HG03571 (cell line): Measurements from ENCODE around the gene PTTG1IP.
"Not testable (repeated sequence)": the region's sequence is repeated elsewhere in the genome, so short reads cannot be mapped to it uniquely, and the experiment has no call there.

Experiments
- ATAC-seq: cut with Tn5 transposase; IDR thresholded peaks from one replicate; pipeline ENCODE4 v1.9.1; 2021; ENCODE audit not compliant: unreplicated experiment

The PTTG1IP gene

GRCh38 chr21:44846224-44846484, 27.3 kb downstream of the PTTG1IP start:
- no peak for ATAC-seq

DNA sequence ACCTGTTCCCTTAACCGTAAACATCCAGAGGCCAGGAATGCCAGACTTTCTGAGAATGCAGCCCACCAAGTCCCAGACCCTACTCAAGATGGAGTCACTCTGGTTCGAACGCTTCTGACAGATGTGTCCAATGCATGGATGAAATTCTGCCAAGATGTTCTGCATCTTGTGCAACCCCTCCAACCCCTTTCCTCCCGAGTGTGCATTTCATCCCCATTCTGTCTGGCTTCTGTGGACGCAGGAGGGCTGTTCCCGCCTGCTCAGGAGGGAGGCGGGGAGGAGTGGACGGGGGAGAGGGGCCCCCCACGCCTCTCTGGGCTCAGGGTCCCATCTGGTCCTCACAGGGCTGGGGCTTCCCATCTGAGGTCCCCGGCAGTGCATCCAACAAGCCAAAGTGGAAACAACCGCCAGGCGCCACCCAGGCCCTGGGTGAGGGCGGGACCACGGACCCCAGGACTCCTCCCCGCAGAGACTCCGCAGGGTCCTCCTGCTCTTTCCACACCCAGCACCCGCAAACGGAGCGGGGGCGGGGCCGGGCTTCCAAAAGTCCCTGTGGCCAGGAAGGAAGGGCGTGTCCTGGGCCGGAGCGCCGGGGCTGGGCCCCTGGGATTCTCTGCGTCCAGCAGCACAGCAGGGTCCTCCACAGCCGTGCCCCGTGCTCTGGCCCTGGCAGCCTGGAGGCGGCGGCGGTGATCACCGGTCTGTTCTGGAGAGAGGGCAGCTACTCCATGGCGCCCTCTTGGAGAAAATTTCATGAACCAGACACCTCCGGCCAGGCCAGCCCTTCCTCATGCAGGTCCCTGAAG, 27.9 kb downstream of the PTTG1IP start:
- no peak for ATAC-seq

DNA sequence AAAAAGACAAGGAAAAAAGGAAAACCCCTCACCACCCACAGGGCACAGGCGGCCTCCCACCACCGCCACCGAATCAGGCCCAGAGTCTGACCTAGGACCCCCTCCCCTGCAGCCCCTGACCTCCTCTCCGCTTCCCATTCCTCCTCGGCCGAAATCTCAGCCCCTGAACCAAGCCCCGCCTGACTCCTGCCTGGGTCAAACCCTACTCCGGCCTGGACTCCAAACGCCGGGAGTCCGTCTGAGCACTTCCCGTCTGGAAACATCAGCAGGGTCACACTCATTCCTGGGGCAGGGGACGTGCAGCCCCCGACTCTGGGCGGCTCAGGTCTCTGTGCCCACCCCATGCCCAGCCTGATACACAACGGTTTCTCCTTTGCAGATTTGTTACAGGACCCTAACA, 29.2 kb downstream of the PTTG1IP start:
- no peak for ATAC-seq

DNA sequence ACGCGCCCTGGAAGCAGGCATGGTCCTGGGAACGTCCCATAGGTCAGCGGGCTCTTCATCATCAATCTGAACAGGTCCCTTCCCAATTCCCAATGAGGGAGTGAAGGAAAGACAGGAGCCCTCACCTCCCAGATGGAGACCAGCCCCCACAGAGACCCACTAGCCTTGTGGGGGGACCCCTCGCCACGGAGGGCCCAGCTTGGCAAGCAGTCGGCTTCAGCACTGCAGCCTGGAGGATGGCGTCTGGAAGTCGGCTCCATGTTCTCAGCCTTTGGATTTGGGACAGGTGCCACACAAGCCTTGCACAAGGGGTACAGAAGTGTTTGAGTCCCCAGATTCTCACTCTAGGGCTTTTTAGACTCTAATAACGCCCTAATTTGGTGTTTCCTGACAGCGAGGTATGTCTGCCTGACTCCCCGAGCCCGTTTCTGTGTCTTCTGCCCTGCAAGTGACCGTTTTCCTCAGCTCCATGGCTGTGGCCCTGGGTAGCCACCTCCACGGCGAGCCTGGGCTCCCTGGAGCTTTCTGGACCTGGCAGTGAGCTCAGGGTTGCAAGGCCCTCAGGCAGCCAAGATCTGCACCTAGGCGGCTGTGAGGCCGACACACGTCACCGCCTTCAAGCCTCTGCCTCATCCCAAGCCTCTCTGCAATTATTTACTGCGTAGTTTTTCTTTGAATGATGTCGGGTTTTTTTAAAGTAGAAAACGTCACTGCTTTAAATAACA, 30.6 kb downstream of the PTTG1IP start:
- no peak for ATAC-seq

GRCh38 chr21:44842087-44842486, 31.4 kb downstream of the PTTG1IP start:
- ATAC-seq, result no peak

GRCh38 chr21:44840771-44841170, 32.7 kb downstream of the PTTG1IP start:
- no peak for ATAC-seq

DNA sequence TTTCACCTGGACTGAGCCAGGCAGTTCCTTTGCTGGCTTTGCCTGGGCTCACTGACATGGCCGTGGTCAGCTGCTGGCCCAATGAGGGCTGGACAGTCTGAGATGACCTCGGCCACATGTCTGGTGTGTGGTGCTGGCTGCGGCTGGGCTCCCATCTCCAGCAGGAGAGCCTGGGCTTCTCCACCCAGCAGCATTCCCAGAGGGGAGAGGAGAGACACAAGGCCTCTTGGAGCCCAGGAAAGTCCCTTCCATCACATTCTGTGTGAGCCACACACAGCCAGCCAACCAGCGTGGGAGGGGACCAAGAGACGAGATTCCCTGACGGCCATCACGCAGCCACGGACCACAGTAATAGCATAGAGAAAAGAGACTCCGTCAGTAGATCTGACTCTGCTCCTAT, 34.5 kb downstream of the PTTG1IP start:
- ATAC-seq, result no peak

DNA sequence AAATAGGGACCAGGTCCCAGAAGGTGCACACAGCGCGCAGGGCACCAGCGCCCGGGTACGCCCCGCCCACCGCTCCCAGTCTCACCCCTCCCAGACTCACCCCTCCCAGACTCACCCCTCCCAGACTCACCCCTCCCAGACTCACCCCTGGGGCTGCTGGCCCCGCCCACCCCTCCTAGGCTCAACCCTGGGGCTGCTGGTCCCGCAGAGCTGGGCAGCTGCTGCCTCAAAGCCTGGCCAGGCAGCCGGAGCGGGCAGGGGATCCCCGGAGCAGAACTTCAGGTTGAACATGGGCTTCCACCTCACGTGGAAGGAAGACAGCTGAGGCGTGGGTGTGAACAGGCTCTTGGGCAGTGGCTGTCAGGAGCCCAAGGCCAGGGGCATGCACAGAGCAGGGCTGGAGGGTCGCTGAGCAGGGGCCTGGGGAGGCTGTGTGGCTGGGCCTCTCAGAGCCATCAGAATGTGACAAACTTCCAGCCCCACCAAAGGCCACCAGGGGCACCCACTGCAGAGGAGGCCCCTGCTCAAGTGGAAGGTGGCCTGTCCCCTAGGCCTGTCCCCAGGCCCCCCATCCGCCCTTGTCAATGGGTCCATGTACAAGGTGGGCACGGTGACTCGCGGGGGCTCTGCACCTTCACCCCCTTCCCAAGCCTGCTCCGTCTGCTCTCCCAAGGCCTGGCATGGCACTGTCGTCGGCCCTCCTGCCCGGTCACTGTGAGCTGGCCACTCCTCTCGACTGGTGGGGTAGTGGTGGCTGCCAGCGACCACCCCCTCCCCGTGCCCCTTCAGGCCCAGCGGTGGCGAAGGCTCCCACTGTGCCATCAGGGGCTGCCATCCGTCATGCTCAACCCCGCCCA, 35.2 kb downstream of the PTTG1IP start:
- ATAC-seq, result no peak

- ATAC-seq, result no peak
These were observed 36.0 kb downstream of the PTTG1IP start for GRCh38 chr21:44837537-44837936.

- no peak for ATAC-seq
These were observed 36.6 kb downstream of the PTTG1IP start for GRCh38 chr21:44836666-44837471.

- ATAC-seq, result no peak
These were observed 37.2 kb downstream of the PTTG1IP start for GRCh38 chr21:44836349-44836665.

- ATAC-seq, result no peak
These were observed 37.9 kb downstream of the PTTG1IP start for GRCh38 chr21:44835647-44835973.

- no peak for ATAC-seq
These were observed 38.4 kb downstream of the PTTG1IP start for GRCh38 chr21:44834951-44835646.

DNA sequence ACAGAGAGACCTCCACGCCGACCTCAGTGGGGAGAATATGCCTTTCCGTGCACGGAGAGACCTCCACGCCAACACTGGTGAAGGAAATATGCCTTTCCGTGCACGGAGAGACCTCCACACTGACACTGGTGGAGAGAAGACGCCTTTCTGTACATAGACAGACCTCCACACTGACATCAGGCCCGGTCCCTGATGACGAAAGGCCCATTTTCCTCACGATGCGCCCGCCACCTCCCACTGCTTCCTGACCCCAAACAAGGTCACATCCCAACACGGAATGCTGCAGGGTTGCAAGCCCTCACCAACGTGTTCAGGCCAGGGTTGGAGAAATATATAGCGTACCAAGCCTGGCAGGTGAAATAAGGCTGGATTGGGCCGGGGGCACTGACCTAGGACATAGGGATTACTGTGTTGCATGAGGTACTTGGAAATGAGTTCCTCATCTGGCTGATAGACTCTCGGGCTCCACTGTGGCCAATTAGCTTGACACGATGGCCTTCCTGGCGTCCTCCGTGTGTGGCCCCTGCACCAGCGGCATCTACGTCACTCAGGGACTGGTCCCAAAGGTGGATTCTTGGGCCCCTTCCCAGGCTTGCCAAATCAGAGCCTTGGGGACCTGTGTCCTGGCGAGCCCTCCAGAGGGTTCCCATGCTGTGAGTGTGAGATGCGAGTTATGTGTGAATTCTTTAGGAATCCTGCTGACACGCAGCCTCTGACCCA, 39.1 kb downstream of the PTTG1IP start:
- ATAC-seq, result no peak

DNA sequence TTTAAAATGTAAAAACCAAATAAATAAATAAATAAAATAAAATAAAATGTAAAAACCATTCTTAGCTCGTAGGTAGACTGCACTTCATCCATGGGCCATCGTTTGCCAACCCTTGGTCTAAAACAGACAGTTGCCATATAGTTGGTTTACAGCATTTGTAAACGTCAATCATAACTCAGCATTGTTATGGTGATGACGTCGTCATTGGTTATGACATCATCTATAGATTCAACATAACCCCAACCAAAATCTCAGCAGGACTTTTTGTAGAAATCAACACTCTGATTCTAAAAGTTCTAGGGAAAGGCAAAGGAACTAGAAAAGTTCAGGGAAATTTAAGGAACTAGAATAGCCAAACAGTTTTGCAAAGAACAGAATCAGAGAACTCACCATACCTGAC, 39.8 kb downstream of the PTTG1IP start:
- ATAC-seq, result no peak

- ATAC-seq, result not testable (repeated sequence)
These were observed 40.8 kb downstream of the PTTG1IP start for GRCh38 chr21:44832516-44833255.

DNA sequence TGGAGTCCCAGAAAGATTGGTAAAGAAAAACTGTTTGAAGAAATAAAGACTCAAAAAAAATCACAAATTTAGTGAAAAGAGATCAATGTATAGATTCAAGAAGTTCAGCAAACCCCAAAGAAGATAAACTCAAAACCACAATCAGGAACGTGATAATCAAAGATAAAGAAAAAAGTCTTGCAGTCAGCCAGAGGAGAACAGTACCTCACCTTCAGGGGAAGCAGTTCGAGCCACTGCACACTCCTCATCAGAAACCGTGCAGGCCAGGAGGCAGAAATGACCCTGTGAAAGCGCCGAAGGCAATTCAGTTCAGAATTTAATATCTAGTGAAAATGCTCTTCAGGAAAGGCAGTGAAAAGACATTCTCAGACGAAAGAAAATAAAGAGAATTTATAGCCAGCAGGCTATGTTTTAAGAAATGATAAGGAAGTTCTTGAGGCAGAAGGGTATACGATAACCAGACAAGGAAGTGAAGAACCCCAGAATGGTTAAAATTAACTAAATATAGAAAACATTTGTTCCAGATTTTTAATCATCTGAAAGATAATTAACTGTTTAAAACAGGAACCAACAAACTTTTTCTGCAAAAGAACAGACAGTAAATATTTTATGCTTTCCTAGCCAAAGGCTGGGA, 42.1 kb downstream of the PTTG1IP start:
- no peak for ATAC-seq

DNA sequence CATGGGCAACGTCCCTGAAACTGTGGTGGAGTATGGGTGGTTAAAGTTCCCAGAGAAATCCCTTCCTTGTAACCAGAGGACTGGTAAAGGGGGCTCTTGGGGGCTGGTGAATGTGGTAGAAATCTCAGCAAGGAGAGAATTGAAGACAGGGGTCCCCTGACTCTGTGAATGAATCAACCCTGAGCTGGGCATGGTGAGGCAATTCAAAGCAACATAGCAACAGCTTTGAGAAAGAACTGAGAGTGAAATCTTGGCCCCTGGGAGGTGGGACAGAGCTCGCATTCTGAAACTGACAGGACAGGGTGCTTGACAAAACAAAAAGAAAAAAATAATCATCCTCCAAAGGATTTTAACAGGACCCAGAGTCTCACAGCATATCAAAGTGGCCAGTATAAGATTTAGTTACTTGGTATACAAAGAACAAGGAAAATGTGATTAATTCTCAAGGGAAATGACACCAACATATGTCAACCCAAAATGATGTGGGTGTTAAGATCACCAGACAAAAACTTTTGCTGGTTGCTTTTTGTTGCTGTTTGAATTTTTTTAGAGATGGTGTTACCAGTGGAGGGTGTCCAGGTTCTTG, 43.9 kb downstream of the PTTG1IP start:
- ATAC-seq, result no peak
